ENCODE results near the gene PTGR2. TPM values are rescaled to one million over a fixed set of nuclear protein-coding genes. Genes with fewer than 3 reads are reported as not detected.

Gene PTGR2
- total RNA-seq, 1 experiment from 2014 or later = 17.1 TPM

DNA sequence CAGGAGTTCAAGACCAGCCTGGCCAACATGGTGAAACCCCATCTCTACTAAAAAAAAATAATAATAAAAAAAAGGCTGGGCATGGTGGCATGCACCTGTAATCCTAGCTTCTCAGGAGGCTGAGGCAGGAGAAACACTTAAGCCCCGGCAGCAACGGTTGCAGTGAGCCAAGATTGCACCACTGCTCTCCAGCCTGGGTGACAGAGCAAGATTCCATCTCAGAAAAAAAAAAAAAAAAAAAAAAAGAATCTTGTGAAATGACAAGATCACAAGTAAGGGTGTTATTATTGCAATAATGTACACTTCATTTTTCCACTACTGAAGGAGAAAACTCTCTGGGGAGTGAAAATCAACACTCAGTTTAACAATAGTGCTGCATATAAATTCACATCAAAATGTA is 8.8 kb upstream of the PTGR2 start:
- Histone ChIP-seq H3K27ac (ENCODE audit: low read length) (no peak overlapping the region), H3K36me3 (ENCODE audit: control insufficient read depth, insufficient read depth, low read length) (no peaks in the 10 kb centered on the region), H3K27me3 (ENCODE audit: control insufficient read depth, insufficient read depth, low read length) (no peaks in the 10 kb centered on the region), H3K4me1 (ENCODE audit: control insufficient read depth, insufficient read depth, low read length) (no peaks in the 10 kb centered on the region), H3K4me3 (ENCODE audit: low read depth in 2 of 2, low read length in 2 of 2) (no peak overlapping the region), H3K9me3 (ENCODE audit: control insufficient read depth, insufficient read depth, low read depth, low read length) (no peaks in the 10 kb centered on the region)
- TF ChIP-seq, protein P1, sequence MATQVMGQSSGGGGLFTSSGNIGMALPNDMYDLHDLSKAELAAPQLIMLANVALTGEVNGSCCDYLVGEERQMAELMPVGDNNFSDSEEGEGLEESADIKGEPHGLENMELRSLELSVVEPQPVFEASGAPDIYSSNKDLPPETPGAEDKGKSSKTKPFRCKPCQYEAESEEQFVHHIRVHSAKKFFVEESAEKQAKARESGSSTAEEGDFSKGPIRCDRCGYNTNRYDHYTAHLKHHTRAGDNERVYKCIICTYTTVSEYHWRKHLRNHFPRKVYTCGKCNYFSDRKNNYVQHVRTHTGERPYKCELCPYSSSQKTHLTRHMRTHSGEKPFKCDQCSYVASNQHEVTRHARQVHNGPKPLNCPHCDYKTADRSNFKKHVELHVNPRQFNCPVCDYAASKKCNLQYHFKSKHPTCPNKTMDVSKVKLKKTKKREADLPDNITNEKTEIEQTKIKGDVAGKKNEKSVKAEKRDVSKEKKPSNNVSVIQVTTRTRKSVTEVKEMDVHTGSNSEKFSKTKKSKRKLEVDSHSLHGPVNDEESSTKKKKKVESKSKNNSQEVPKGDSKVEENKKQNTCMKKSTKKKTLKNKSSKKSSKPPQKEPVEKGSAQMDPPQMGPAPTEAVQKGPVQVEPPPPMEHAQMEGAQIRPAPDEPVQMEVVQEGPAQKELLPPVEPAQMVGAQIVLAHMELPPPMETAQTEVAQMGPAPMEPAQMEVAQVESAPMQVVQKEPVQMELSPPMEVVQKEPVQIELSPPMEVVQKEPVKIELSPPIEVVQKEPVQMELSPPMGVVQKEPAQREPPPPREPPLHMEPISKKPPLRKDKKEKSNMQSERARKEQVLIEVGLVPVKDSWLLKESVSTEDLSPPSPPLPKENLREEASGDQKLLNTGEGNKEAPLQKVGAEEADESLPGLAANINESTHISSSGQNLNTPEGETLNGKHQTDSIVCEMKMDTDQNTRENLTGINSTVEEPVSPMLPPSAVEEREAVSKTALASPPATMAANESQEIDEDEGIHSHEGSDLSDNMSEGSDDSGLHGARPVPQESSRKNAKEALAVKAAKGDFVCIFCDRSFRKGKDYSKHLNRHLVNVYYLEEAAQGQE (IDR thresholded peaks at IDR 0.05; ENCODE audit: insufficient read depth in 1 of 2, low read depth in 2 of 2, low read length in 1 of 2) = no peak
- TF ChIP-seq CTCF (IDR thresholded peaks at IDR 0.05) = no peak
- ChIA-PET CTCF (interaction anchor here (0.6 kb wide), 1 partner anchor 130 kb away, joined by 3 read pairs; no protein-coding TSS in a partner anchor), POLR2A (no interaction called here)
- in situ Hi-C loops (cut with HindIII; ENCODE audit: low pct_unique_long_range_greater_than_20kb, low sequenced_read_pairs) = no loop called here
- no TSS peak for BruUV-seq (replicated peaks)
- intact Hi-C loops (cut with micrococcal nuclease; ENCODE audit: unreplicated experiment) = no loop called here
- DNase-seq (ENCODE audit: low read depth, low spot score) (no peak), ATAC-seq (no peak)

DNA sequence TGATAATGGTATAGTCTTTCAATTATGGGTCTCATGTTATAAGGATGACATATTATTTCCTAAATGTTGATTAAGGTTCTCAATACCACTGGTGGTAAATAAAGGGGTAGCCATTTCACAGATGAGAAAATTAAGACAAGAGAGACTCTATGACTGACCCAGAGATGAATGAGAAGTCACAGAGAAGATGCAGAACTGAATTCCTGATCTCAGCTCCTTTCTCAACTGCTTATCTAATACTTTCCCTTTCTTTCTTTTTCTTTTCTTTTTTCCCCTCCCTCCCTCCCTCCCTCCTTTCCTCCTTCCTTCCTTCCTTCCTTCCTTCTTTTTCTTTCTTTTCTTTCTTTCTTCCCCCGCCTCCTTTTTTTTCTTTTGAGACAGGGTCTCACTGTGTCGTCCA is 8.3 kb upstream of the PTGR2 start:
- ATAC-seq (no peak), DNase-seq (ENCODE audit: low read depth, low spot score) (no peak)
- no TSS peak for BruUV-seq (replicated peaks)
- Histone ChIP-seq H3K36me3 (ENCODE audit: control insufficient read depth, insufficient read depth, low read length) (no peaks in the 10 kb centered on the region), H3K4me3 (ENCODE audit: low read depth in 2 of 2, low read length in 2 of 2) (no peak overlapping the region), H3K27me3 (ENCODE audit: control insufficient read depth, insufficient read depth, low read length) (no peaks in the 10 kb centered on the region), H3K4me1 (ENCODE audit: control insufficient read depth, insufficient read depth, low read length) (no peaks in the 10 kb centered on the region), H3K27ac (ENCODE audit: low read length) (no peak overlapping the region), H3K9me3 (ENCODE audit: control insufficient read depth, insufficient read depth, low read depth, low read length) (no peaks in the 10 kb centered on the region)
- ChIA-PET CTCF (interaction anchor here (0.6 kb wide), 1 partner anchor 130 kb away, joined by 3 read pairs; no protein-coding TSS in a partner anchor), POLR2A (no interaction called here)
- in situ Hi-C loops (cut with HindIII; ENCODE audit: low pct_unique_long_range_greater_than_20kb, low sequenced_read_pairs) (no loop called here), intact Hi-C loops (cut with micrococcal nuclease; ENCODE audit: unreplicated experiment) (no loop called here)
- no peak for TF ChIP-seq POLR2AphosphoS5 (IDR thresholded peaks at IDR 0.05; ENCODE audit: low read depth, low read length)
- TF ChIP-seq SIN3A (IDR thresholded peaks at IDR 0.05; ENCODE audit: borderline replicate concordance, insufficient read depth, low read depth, low read length) = no peak
- no peak for TF ChIP-seq TCF7L2 (IDR thresholded peaks at IDR 0.05; ENCODE audit: low read depth, low read length)
- TF ChIP-seq CTCF (IDR thresholded peaks at IDR 0.05) = no peak
- TF ChIP-seq, protein P1 (IDR thresholded peaks at IDR 0.05; ENCODE audit: insufficient read depth in 1 of 2, low read depth in 2 of 2, low read length in 1 of 2) = no peak
